ENCODE measurements around the gene AKR1E2.
A peak's percentile ranks its signal among the peaks of the same experiment; 100 is the strongest.

Gene AKR1E2

DNA sequence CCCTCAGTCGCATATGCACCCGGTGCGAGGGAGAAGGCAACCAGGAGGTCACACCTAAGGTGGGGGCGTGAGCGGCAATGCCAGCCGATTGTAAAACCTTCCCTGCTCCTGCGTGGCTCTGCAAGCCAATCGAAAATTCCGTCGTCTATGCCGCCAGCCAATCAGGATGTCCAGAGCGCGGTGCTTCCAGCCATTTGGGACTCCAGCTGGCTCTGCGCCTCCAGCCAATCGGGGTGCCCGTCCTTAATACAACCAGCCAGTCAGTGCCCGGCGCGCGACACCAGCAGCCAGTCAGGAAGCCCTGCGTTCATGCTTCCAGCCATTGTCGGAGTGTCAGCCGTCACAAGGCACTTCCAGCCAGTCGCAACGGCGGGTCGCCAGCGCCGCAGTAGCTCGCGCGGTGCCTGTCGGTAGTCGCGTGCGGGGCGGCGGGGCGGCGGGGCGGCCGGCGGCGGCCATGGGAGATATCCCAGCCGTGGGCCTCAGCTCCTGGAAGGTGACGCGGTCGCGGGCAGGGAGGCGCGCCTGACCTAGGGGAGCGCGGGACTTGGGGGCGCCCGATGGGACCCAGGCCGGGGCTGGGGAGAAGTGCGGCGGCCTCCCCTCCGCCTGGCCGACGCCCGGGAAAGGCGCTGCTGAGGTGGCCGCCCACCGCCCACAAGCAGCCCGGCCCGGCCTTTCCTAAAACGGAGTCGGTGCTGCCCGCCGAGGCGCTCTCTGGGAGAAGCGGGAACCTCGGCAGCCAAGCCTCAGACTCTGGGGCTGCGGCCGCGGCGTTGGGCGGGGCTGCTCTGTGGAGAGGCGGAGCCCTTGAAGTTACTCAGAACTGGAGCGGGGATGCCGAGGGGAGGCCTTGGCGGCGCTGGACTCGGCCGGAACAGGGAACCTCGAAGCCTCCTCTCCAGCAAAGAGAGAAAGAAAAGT, at the start of gene AKR1E2:
TSS of gene AKR1E2 (plus strand) at position 340 of the 924 bp plus-strand sequence. CDS start at position 458, 118 bp downstream.
- TF ChIP-seq, protein P1, sequence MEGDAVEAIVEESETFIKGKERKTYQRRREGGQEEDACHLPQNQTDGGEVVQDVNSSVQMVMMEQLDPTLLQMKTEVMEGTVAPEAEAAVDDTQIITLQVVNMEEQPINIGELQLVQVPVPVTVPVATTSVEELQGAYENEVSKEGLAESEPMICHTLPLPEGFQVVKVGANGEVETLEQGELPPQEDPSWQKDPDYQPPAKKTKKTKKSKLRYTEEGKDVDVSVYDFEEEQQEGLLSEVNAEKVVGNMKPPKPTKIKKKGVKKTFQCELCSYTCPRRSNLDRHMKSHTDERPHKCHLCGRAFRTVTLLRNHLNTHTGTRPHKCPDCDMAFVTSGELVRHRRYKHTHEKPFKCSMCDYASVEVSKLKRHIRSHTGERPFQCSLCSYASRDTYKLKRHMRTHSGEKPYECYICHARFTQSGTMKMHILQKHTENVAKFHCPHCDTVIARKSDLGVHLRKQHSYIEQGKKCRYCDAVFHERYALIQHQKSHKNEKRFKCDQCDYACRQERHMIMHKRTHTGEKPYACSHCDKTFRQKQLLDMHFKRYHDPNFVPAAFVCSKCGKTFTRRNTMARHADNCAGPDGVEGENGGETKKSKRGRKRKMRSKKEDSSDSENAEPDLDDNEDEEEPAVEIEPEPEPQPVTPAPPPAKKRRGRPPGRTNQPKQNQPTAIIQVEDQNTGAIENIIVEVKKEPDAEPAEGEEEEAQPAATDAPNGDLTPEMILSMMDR (conservative IDR thresholded peaks at IDR 0.05; ENCODE audit: low read depth, low read length): no peak
- H3K4me3 ChIP-seq (ENCODE audit: low read depth, low read length): peak within 1 kb of the TSS; percentile 65
- DNase-seq (ENCODE audit: low read depth): peak; percentile 99

- TF ChIP-seq, protein P1 (conservative IDR thresholded peaks at IDR 0.05; ENCODE audit: low read depth, low read length): no peak
- H3K4me3 ChIP-seq (ENCODE audit: low read depth, low read length): no peak overlapping the region
- no peak for DNase-seq (ENCODE audit: low read depth)
Observed at GRCh38 chr10:4776234-4776638, 49.8 kb upstream of the AKR1E2 start.

GRCh38 chr10:4778761-4779160, 47.2 kb upstream of the AKR1E2 start:
- TF ChIP-seq, protein P1 (conservative IDR thresholded peaks at IDR 0.05; ENCODE audit: low read depth, low read length): no peak
- no peak for DNase-seq (ENCODE audit: low read depth)

DNA sequence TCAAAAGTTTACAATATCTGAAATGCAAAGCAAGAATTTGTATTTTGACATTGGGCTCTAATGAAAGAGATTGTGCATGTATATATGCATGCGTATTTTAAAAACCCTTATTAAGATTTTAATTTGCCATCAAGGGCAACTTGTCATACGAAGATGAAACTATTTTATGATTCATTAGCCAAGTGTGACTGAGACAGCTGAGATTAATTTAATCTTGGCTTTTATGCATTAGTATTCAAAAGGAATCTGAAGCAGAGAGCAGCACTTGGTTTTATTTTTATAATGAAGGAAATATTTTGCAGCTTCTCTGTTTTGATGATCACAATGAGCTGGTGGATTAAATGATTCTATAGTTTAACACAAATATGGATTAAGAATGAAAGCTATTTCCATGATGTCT, 45.9 kb upstream of the AKR1E2 start:
- no peak for DNase-seq (ENCODE audit: low read depth)
- TF ChIP-seq, protein P1 (conservative IDR thresholded peaks at IDR 0.05; ENCODE audit: low read depth, low read length): no peak
- H3K4me3 ChIP-seq (ENCODE audit: low read depth, low read length): no peak overlapping the region

More at GRCh38 chr10:4778761-4779160, 47.2 kb upstream of the AKR1E2 start:
- H3K4me3 ChIP-seq (ENCODE audit: low read depth, low read length): no peak overlapping the region

- DNase-seq (ENCODE audit: low read depth): peak; percentile 53
- H3K4me3 ChIP-seq (ENCODE audit: low read depth, low read length): no peak overlapping the region
- TF ChIP-seq, protein P1 (conservative IDR thresholded peaks at IDR 0.05; ENCODE audit: low read depth, low read length): no peak
Observed at GRCh38 chr10:4780782-4781181, 45.2 kb upstream of the AKR1E2 start.

- H3K4me3 ChIP-seq (ENCODE audit: low read depth, low read length): no peak overlapping the region
- TF ChIP-seq, protein P1 (conservative IDR thresholded peaks at IDR 0.05; ENCODE audit: low read depth, low read length): no peak
- peak; percentile 7 for DNase-seq (ENCODE audit: low read depth)
Observed at GRCh38 chr10:4781955-4782354, 44.1 kb upstream of the AKR1E2 start.

All from choroid plexus epithelial cell (primary cell).